GM19455 (cell line): ENCODE data around the gene TENM3.

Experiments used
- ATAC-seq: cut with Tn5 transposase; IDR thresholded peaks from one replicate; pipeline ENCODE4 v1.9.1; 2021; ENCODE audit not compliant: unreplicated experiment

The TENM3 gene

DNA sequence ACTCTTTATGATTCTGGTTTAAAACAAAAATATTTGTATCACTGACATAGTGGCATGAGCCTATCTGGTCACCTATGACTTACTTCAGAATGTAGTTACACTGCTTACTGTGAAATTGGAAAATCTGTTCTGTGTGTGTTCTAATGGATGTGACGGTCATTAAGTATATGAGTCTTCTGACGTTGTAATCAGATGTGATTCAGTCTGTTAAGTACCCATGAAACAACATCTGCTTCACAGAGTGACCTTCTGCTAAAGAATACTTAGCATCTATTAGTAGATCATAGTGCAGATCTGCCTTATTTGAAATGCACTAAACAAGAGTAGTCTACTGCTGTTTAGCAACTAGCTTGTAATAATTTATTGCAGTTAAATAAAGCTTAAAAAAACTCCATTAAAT, 356.9 kb downstream of the TENM3 start:
- no peak for ATAC-seq

DNA sequence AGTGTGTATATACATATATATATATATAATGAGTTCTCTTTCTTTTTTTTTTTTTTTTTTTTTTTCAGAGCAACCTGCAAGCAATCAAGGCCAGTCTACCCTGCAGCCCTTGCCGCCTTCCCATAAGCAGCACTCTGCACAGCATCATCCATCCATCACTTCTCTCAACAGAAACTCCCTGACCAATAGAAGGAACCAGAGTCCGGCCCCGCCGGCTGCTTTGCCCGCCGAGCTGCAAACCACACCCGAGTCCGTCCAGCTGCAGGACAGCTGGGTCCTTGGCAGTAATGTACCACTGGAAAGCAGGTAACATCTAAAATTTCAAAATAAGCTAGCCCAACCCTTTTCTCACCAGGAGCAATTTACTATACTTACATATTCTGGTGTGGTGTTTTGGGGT, 357.7 kb downstream of the TENM3 start:
- no peak for ATAC-seq

DNA sequence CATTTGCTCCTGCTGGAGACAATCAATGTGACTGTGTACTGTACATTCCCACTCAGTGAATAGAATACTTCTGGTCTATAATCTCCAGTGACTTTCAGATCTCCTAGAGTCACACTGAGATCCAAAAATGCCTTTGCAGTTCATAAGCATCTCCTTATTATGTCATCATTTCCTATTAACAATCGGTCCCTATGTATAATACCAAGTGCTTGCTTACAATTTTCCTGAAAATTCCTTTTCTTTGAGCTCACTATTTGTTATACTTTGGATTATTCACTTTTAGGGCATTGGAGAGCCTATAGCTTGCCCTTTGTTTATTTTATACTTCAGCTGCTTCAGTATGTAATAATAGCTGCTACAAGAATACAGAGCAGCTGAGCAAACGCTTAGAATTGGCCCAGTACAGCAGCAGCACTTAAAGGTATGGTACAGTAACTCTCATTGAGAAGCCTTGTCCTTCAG, 361.0 kb downstream of the TENM3 start:
- no peak for ATAC-seq

DNA sequence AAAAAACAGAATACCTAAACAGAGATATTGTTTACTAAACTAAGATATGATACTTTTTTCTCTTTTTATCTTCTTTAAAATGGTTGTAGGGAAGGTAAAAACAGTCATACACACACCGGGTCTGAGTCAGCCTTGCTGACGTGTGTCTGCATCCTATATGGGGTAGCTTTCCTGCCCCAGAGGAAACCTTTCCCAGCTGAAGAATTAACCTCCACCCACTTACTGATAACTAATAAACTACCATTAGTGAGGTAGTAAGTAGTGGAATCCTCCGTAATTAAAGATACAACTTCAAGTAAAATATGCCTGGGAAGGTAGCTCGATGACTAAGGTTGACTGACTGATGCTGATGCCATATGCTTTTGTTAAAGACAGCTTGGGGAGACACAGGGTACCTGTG, 361.8 kb downstream of the TENM3 start:
- ATAC-seq, result no peak

DNA sequence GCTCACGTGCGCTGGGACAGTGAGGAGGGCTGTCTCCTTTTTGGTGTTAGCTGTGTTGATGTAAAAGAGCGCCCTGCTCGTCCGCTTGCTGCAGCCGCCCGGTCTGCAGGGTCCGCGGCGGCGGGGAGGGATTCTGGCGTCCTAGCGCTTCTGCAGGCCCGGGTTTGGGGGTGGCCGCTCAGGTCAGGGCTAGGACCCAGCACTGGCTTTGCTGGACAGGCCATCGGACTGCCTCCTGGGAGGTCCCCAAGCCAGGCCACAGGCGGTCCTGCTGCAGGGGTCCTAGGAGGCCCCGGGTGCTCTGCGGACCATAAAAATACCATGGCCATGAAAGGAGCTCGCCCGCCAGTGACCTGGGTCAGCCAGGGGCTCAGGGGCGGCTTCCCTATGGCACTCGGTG, 365.3 kb downstream of the TENM3 start:
- no peak for ATAC-seq

DNA sequence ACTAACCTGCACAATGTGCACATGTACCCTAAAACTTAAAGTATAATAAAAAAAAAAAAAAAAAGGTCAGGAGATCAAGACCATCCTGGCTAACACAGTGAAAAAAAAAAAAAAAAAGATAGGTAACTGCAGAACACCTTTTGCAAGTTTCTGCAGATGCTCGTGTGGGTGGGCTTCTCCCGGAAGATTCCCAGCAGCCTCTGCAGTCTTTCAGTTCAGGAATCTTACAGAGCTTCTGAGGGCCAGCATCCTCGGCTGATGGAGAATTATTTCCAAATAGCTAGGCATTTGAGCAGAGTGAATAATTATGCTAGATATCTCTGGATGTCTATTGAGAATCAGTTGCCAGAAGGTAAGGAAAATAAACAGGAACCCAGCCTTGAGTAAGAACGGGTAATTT, 373.3 kb downstream of the TENM3 start:
- no peak for ATAC-seq

DNA sequence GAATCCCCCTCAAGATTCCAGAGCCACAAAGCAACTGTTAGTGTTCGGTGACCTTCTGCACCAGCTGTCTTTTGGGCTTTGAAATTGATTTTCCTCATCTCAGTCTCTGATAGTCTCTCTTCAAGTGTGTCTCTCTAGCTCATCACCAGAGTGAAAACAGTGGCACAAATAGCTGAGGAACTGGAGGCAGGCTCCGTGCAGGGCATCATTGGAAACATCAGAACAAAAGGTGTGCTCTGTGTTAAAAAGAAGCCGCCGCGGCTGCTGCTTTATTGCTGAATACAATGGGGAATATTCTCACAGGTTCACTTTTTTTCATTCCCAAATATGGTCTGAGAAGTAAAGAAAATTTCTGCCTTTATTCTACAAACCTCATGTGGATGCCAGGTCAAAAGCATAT, 376.5 kb downstream of the TENM3 start:
- ATAC-seq, result no peak

DNA sequence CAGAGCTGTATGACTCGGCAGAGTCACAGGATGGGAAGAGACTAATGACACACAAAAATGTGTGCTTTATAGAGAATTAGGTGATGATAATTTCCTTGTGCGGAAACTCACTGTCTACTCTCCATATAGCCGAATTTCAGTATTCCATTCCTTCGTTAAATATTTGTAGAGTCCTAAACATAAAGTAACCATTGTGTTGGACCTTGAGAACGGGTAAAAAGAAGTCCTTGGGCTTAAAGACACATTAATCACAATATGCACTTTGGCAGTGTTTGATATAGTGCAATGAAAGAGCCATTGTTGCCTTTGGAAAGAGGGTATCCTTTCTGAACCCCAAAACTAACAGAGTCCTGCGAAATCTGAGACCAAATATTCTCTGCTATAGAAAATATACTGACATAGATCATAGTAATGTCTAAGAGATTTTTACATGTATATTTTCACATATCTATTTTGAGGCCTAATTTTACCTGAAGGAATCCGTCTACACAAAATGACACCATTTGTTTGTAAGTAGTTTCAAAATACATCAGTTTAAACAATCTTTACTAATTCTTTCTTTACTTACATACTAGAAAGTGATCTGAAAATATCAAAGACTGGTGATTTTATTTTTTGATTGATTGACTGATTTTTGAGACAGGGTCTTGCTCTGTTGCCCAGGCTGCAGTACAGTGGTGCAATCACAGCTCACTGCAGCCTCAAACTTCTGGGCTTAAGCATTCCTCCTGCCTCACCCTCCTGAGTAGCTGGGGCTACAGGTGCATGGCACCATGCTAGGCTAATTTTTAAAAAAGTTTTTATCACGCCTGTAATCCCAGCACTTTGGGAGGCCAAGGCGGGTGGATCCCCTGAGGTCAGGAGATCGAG, 377.1 kb downstream of the TENM3 start:
- no peak for ATAC-seq

DNA sequence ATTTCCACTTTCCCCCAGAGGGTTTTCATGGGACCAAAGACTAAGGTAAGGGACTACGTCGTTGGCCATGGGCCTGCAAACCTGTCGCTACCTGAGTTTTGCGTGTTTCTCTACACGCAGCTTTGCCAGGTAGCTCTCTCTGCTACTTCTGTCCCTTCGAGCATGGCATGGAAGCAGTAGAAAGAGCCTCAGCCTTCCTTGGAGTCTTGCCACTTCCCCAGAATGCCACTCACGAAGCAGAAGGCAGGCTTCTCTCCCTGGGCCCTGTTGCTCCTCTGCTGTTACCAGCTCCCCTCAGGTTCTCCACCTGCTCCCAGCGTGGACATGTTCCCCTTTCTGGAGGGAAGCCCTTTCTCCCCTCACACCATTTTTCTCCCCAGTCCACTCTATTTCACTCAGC, 381.1 kb downstream of the TENM3 start:
- ATAC-seq, result no peak

DNA sequence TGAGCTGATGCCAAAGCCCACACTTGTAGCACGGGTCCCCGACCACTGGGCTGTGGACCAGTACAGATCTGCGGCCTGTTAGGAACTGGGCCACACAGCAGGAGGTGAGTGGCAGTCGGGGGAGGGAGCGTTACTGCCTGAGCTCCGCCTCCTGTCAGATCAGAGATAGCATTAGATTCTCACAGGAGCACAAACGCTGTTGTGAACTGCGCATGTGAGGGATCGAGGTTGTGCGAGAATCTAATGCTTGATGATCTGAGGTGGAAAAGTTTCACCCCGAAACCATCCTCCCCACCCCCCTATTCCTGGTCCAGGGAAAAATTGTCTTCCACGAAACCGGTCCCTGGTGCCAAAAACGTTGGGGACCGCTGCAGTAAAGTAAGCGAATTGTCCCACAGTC, 382.0 kb downstream of the TENM3 start:
- ATAC-seq, result no peak

DNA sequence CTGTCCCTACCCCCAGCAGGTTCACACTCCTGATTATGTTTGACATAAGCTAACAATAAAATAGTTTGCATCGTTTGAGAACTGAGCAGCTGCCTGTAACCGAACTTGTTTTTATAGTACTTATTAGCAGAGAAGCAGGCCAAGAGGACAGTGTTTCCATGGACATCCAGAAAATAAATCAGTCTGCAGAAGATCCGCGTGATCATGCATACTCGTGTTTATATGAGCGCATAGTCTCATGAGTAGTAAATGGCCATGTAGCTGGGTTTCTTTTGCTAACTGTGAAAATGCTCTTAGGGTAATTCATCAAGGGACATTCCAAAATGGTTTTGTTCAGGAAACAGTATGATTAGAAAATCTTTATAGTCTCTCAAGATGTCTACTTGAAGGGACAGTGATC, 384.8 kb downstream of the TENM3 start:
- ATAC-seq, result no peak

DNA sequence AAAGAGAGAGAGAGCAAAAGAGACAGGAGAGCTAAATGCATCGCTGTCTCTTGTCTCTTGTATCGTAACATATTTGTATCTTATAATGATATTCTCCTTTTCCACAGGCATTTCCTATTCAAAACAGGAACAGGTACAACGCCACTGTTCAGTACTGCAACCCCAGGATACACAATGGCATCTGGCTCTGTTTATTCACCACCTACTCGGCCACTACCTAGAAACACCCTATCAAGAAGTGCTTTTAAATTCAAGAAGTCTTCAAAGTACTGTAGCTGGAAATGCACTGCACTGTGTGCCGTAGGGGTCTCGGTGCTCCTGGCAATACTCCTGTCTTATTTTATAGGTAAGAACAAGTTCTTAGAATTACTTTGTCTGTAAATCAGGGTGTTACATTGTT, 385.3 kb downstream of the TENM3 start:
- ATAC-seq, result no peak

DNA sequence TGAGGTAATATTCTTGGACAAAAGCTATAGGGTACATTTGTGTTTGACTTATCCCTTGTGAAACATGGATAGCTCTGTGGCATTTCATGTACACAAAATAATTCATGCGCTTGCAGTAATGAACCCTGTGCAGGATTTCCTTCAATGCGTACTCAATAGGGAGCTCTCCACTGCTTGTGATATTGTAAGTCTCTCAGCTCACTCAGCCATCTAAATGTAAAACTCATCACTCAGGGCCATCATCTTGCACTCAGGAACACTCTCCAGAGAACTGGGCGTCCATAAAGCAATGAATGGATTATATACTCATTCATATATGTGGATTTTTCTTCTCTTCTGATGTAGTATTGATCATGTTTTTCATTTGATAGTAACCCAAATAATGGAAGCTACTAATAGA, 385.9 kb downstream of the TENM3 start:
- ATAC-seq, result no peak

DNA sequence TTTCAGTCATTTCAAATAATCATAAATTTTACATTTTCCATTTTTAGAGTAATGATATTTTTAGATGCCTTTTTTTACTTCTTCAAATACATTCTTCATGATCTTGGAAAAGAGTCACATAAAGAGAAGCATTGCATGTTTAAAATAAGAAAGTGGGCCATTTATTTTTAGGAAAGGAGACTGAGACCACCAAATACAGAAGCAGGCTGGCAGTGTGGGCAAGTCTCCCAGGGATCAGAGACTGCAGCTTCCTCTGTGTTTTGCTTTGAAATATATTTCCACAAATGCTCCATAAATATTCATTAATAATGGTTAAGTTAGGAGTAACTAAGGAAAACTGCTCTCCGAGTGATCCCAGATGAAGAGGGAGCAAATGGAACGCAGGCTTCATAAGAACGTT, 397.3 kb downstream of the TENM3 start:
- ATAC-seq, result no peak

DNA sequence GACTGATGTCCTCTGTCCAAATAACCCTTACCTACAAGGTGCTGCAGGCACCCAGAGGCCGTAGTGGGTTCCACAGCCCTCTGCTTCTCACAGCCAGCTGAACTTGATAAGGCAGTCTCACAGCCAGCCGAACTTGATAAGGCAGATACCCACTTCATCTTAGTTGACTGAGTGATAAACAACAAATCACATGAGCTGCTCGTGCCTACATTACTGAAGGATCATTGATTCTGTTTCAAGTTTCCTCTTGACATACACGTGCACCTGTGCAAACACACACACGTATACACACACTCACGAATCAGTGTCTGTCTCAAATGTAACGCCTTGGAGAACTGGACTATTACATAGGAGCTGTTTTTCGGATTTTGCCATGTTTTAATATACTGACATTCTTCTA, 397.7 kb downstream of the TENM3 start:
- no peak for ATAC-seq

DNA sequence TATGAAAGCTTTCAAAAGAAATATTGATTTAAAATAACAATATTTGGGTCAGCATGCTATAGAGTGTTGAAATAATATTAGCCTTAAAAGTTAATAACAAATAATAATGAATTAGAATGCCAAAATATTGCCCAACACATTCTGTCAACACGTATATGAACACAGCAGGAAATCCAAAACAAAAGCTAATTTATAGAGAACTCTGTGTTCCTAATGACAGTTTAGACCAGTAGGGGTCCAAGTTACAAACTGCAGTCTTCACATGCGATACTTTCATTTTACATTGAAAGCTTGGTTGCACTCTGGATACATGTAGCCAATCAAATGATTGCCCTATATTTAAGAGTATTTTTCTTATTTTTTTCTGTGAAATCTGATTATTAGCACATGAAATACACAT, 399.6 kb downstream of the TENM3 start:
- no peak for ATAC-seq

DNA sequence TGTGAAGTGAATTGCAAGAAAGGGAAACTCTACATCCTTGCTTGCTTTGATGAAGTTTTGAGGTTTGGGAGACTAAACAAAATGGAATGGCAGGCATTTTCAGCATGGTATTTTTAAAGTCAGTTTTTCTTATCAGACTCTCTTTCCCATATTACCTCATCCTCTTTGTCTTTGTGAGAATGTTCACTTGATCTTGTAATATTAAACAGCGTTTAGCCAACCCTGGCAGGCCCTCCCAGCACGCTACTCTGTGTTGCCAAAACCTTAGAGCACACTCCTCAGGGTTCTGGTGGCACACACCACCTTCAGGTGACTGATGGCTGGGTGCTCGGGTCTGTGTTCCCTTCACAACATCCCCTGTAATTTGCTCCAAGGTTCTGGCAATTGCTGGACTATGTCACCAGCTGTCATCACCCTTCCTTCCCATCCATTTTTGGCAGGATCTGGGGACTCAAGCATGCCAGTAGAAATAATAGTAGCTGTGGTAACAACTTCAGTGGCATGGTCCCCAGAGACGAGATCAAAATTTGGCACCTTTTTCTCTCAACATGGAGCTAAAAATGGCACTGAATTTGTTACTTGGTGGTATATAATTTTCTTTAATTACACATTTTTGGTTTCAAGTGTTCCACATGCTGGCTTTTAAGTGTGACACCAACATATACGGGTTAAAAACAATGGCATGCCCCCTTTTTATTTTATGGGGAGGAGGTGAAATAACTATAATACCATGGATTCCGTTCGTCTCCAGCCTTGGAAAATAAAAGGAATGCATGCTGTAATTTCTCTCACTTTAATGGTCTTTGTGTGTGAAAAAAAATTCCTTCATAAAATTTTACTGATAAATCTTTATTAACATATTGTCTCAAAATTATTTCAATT, 400.8 kb downstream of the TENM3 start:
- no peak for ATAC-seq

DNA sequence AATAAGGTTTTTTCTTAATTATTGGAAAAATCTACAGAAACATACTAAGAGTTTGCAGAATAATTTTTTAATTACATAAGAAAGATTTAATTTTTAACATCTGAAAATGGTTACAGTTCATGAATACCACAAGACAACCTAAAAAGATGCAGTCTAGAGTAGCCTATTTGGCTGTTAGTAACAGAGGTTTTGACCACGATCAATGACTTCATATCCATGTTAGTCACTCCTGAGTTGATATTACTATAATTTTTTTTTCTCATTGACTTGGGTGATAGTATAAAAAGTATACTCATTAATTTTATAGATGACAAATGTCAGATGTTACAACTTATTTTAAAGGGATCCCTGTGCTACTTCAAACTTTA, 401.5 kb downstream of the TENM3 start:
- ATAC-seq, result no peak

DNA sequence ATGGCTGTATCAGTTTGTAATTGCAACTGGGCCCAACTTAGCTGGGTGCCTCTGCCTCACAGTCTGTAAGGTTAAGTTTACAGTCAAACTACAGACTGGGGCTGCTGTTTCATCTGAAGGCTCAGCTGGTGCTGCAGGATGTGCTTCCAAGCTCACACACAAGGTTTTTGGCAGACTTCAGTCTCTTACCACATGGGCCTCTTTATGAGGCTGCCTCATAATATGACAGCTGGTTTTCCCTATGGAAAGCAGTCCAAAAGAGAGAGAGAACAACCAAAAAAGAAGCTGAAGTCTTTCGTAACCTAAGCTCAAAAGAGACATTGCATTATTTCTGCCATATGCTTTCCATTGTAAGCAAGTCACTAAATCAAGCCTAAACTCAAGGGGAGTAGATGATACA, 402.3 kb downstream of the TENM3 start:
- no peak for ATAC-seq

DNA sequence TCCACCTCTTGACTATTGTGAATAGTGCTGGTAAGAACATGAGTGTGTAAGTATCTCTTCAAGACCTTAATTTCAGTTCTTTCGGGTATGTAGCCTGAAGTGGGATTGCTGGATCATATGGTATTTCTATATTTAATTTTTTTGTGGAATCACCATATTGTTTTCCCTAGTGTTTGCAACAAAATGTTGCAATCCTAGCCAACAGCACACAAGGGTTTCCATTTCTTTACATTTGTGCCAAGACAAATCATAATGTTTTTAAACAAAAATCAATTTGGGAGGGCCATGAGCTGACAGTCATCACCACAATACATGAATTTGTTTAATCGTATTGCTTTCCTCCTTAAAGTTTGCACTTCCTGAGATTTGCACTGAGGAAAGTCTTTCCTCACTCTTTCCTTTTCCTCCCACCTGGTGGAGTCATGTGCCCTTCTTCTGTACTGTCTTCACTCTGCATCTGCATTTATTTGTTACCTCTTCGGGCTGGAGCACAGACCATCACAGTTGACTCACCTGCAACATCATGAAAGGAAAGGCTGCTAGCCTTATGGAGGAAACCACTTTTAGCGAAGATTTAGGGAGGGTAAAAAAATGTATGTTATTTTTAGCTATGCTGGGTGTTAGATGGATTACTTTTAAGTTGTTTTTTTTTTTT, 404.6 kb downstream of the TENM3 start:
- ATAC-seq, result no peak

DNA sequence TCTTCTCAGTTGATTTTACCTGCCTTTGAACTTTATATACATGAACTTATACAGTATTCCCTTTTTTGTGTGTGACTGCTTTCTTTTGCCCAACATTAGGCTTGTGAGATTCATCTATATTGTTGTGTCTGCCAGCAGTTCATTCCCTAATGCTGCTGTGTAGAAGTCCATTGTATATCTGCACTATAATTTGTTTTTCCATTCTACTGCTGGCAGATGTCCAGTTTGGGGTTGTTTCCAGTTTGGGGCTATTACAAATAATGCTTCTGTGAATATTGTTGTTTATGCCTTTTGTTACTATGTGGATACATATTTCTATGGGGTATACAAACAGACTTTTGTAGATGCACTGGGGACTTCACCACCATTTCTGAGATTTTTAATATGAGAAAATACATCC, 405.6 kb downstream of the TENM3 start:
- no peak for ATAC-seq
